GM18951 (cell line): ENCODE results near the gene LRRC3B.

Experiments used
- POLR2A ChIP-seq: IDR thresholded peaks from 4 replicates; pipeline ENCODE4 v1.6.1; 2011; ENCODE audit warnings: mild to moderate bottlenecking; ENCODE audit not compliant: insufficient read length, insufficient read depth; ENCODE audit errors: extremely low read depth
- in situ Hi-C: fragments of 300-500 bp; cut with MboI; formaldehyde crosslinking; loops from one replicate; pipeline ENCODE4 v1.12.0; 2022; ENCODE audit warnings: low sequenced_read_pairs, mixed read lengths, inconsistent platforms; ENCODE audit not compliant: unreplicated experiment

LRRC3B gene

DNA sequence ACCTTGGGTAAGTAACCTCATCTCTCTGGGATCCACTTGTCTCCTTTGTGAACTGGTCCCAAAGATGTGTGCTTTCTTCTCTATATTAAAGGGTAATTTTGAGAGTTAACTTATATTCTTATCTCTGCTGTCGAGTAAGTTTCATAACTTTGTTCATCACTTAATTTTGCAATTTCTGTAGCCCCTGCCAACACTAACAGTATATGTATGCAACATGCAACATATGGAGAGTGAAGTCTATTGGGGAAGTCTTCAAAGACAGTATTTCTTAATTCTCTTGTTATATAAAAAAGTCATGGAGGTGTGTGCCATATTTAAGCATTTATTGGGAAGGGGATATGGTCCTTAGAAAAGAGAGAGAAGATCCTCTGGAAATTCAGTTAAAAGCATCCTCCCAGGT is 85.9 kb downstream of the LRRC3B start:
- TF ChIP-seq POLR2A: no peak
- in situ Hi-C loops: loop anchor here (25.0 kb wide), 1 partner anchor 1046 kb away; the partner anchor contains the start of gene TOP2B

DNA sequence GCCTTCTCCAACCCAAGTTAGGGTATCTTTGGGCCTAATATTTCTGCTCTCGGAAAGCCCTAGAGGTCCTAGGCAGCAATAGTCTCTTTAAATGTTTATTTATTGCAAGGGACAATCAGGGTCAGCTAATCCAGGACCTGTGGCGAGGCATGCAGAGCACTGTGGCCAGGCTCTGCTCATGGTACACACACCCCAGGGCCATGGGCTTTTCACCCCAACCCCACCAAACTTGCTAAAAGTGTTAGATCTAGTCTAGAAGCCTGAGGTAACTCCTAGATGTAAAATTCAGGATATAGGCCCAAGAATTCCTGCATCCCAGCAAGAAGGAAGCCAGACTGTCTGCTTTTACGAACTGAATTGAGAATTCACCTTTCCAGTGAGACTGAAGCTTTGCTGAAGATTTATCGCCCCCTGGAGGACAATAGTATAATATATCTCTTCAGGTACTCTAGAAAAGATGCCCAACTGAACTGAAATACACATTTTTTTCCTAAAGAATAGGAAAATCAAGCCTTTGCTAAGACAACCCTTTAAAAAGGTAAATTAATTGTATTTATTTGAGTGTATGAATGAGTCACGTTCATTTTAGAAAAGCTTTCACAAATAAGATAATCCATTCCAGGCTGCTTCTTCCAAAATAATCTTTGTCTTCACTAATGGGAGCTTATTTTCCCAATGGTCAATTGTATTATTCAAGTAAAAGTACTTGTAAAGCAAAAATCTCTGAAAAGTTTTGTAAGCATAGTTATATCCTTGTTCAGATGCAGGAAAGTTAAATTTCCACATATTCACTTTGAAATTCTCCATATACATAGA is 89.8 kb downstream of the LRRC3B start:
- in situ Hi-C loops: loop anchor here (25.0 kb wide), 1 partner anchor 1050 kb away; the partner anchor contains the start of gene TOP2B
- TF ChIP-seq POLR2A: no peak

DNA sequence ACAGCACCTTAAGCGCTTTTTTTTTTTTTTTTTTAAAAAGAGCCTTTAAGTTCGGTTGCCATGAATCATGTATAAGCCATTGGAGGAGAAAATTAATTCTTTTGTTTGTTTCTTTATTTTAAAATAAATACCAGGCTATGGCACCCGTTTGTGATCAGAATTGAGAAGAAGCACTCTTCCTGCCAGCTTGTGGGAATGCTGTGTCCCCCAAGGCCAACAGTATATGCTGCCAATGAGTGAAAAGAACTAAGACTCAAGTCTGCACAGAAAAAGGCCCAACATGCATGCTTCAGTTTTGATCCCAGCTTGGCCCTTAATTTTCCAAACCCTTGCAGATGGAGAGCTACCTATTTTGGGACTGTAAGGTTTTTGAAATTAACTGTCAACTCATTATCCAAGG is 90.5 kb downstream of the LRRC3B start:
- TF ChIP-seq POLR2A: no peak
- in situ Hi-C loops: loop anchor here (25.0 kb wide), 1 partner anchor 1051 kb away; the partner anchor contains the start of gene TOP2B

DNA sequence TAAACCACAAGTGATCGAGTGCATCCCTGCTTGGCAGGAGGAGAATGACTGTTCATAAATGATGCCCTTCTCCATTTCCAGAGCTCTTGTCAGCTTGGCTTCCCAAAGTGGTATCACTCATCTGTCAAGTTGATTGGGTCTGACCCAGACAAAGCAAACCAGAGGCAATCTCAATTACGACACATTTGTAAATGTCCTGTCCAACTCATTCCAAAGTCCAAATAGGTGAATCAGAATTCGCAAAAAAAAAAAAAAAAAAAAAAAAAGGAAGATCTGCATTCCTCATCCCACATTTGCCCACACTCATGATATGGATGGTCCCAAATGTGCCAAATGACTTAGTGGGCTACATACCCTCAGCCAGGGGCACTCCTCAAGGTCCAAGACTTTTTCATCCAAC is 91.9 kb downstream of the LRRC3B start:
- no peak for TF ChIP-seq POLR2A
- in situ Hi-C loops: loop anchor here (25.0 kb wide), 1 partner anchor 1052 kb away; the partner anchor contains the start of gene TOP2B

DNA sequence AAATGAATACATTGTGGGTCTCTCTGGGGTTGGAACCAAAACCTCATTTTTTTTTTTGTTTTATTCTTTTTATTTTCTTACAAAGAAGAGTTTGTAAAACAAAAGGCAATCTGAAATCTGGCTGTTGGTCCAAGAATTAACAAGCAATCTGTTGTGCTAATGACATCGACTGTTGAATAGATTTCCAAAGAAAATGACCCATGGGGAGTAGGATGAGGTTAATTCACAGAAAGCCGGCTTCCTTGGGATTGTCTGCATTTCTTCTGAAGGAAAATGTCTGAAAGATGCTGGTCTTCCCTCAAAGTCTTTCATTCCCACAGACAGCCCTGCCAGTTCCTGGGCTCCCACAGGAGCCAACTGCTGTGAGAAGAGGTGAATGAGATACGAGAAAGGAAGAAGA is 92.9 kb downstream of the LRRC3B start:
- TF ChIP-seq POLR2A: no peak
- in situ Hi-C loops: loop anchor here (25.0 kb wide), 1 partner anchor 1053 kb away; the partner anchor contains the start of gene TOP2B

DNA sequence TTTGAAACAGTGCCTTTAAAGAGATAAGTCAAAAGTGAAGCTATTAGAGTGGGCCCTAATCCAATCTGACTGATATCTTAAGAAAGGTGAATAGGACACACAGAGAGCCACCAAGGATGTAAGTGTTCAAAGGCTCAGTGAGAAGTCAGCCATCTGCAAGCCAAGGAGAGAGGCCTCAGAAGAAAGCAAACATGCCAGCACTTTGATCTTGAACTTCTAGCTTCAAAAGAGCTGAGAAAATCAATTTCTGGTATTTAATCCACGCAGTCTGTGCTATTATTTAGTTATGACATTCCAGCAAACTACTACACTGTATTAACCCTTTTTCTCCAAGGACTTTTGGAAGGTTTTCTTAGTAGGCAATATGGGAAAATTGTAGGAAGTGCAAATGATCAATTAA is 95.7 kb downstream of the LRRC3B start:
- TF ChIP-seq POLR2A: no peak
- in situ Hi-C loops: loop anchor here (25.0 kb wide), 1 partner anchor 1056 kb away; the partner anchor contains the start of gene TOP2B

DNA sequence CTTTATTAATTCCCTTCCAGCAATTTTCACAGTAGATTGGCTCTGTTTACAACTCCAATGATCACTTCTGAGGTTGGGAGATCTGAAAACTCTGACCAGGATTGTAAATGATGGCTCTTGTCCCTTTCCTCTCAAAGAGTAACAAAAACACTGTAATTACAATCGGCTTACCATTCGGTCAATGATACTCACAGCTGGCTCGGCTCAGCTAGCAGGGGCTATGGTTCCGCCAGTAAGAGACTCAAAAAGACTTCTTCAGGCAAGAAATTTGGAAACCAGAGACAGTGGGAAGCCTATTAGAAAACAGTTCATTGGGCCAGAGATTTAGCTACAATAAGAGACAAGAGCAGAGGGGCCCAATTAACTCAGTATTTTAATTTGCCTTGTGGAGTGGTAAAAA is 96.6 kb downstream of the LRRC3B start:
- TF ChIP-seq POLR2A: no peak
- in situ Hi-C loops: loop anchor here (25.0 kb wide), 1 partner anchor 1057 kb away; the partner anchor contains the start of gene TOP2B

DNA sequence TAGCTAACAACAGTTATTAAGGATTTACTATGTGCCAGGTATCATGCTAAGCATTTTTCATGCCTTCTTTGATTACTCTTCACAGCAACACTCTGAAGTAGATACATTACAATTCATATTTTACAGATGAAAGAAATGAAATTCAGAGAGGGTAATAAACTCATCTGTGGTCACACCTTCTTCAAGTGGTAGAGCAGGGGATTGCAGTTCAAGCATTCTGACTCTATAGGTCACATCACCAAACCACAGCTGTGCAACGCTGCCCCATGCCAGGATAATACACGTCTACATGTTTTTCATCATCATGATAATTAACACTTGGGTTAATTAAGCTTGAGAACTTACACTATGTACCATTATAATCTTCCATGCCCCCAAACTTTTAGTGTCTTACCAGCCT is 98.5 kb downstream of the LRRC3B start:
- in situ Hi-C loops: loop anchor here (25.0 kb wide), 1 partner anchor 1059 kb away; the partner anchor contains the start of gene TOP2B
- TF ChIP-seq POLR2A: no peak

DNA sequence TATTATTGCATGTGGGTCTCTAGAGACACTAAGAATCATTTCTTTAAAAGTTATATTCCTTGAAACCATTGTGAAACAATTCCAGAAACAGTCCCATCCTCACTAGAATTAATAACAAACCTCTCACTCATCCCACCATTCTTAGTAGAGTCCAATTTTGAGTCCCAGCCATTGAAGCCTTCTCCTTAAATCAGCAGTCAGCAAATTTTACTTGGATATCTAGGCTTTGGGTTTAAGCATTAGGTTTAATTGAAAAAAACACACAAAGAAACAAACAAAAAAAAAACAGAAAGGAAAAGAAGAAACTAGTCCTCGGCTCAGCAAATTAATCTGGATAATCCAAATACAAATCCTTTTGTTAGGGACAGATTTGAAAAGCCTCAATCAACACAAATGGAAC is 109.3 kb downstream of the LRRC3B start:
- in situ Hi-C loops: no loop called here

DNA sequence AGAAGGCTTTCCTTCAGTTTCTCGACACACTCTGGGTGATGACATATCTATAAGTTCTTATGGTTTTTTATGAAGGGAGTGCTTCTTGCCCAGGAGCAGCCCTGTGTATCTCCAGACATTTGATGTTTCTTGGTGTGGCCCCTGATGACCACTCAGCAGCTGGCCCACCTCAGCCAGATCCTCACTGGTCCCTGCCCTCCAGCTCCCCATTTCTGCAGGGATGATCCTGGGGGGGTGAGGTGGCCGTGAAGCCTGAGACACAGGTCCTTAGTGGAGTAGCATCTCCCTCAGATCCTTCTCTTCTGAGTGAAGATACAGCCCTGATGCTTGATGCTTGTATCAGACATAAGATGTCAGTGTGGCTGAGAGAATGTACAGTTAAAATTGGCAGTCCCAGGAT is 127.7 kb downstream of the LRRC3B start:
- in situ Hi-C loops: no loop called here
- TF ChIP-seq POLR2A: no peak

More for the DNA sequence above, 109.3 kb downstream of the LRRC3B start:
- TF ChIP-seq POLR2A: no peak

DNA sequence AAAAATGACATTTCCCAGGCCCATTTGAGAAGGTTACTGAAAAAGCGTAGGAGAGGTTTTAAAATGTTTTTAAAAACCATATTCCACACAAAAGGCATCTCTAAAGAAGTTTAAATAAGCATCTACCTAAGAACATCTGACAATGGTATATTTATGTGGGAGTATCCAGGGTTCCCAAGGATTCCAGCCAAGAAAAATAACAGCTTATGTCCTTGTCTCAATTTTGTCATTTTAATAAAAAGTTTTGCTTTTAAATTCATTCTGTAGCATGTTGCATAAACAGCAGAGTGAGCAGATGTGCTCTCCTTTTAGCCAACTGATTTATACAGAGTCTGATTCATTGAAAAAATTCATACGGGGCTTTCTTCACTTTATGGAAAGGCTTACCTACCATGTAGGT is 129.9 kb downstream of the LRRC3B start:
- in situ Hi-C loops: no loop called here

DNA sequence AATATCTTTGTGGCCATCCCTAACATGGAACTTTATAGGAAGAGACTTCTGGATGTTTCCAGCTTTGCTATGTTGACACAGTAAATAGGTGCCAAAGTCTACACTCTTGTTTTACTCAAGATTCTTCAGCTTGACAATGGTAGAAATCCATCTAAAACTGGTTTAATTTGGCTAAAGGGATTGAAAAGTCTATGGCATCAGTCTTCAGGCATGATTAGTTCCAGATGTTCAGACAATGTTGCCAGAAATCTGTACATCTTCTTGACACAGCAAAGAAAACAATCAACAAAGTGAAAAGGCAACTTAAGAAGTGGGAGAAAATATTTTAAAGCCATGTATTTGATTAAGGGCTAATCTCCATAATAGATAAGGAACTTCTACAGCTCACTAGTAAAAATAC is 130.5 kb downstream of the LRRC3B start:
- in situ Hi-C loops: no loop called here
- TF ChIP-seq POLR2A: no peak

More for the DNA sequence above, 129.9 kb downstream of the LRRC3B start:
- TF ChIP-seq POLR2A: no peak

DNA sequence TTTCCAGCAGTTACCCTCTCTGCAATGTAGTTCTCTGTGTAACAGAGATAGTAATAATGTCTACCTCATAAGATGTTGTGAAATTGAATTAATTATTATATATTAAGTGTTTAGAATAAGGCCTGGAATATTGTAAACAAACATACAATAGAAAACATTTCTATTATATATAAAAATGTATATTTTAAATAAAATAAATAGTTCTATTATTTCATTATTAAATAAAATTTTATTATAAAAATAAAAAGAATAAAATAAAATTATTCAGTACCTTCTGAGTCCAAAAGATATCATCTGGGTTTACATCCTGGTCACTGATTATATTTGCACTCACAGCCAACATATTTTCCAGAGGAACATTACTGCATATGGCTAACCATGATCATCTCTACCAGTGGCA is 135.4 kb downstream of the LRRC3B start:
- in situ Hi-C loops: no loop called here
- TF ChIP-seq POLR2A: no peak
